Measurements from ENCODE around the gene TESPA1. TPM values are rescaled to one million over a fixed set of nuclear protein-coding genes. Genes with fewer than 3 reads are reported as not detected.

Gene TESPA1
- total and polyA plus RNA-seq, 2 of the 8 experiments (the other 6 are each of a cell fraction or from before 2014, with no cell fraction given) = not detected

- no peaks in the 10 kb centered on the region for H4K20me1 ChIP-seq (replicated peaks in 1 of 2; ENCODE audit: control insufficient read depth in 1 of 2, insufficient read depth in 2 of 2, low read length in 2 of 2)
- H2AK5ac ChIP-seq (ENCODE audit: low read depth, low read length) = no peak overlapping the region
- peaks cover 5 to 6% of the 10 kb centered on the region in 2 experiments; a peak in 1 of 4 replicates for H3K9me3 ChIP-seq (ENCODE audit: insufficient read depth in 2 of 2, low read depth in 1 of 2, low read length in 1 of 2)
- H2AFZ ChIP-seq (ENCODE audit: low read length) = no peak overlapping the region
- ChIA-PET POLR2A (ENCODE audit: partially characterized antibody) (no interaction called here), CTCF (ENCODE audit: partially characterized antibody) (interaction anchor here (1.2 kb wide), 1 partner anchor 25 kb away, joined by 3 read pairs; no protein-coding TSS in a partner anchor)
- DNase-seq (ENCODE audit: low read depth in 1 of 2, low spot score in 2 of 2) (no peak), FAIRE-seq (no peak)
- H4K8ac ChIP-seq (ENCODE audit: extremely low read depth, insufficient read depth, low read length) = no peak overlapping the region
- H3K23ac ChIP-seq (ENCODE audit: insufficient read length) = no peak overlapping the region
- no peak overlapping the region for H2BK5ac ChIP-seq (ENCODE audit: low read depth, low read length)
- H3K4ac ChIP-seq (replicated peaks; ENCODE audit: insufficient read length, low read depth, low read length) = no peak overlapping the region
- no peak overlapping the region for H2BK15ac ChIP-seq (ENCODE audit: low read length)
- H3K4me1 ChIP-seq (replicated peaks in 1 of 4; ENCODE audit: control insufficient read depth in 3 of 4, insufficient read depth in 4 of 4, low read length in 3 of 4) = no peaks in the 10 kb centered on the region
- no peak overlapping the region for H3K56ac ChIP-seq (replicated peaks; ENCODE audit: insufficient read length, low read depth, low read length)
- 92% methylated on average over 1 of the region's 1 CpG; no CpG with 5 or more reads in 1 of the 2 experiments for WGBS, 2 experiments (ENCODE audit: extremely low coverage in 1 of 2, insufficient coverage in 1 of 2, insufficient read length in 1 of 2, insufficient replicate concordance in 2 of 2, low coverage in 1 of 2, low lambda C conversion rate in 2 of 2, missing lambda C conversion rate in 1 of 2)
- no peak overlapping the region for H4K91ac ChIP-seq (replicated peaks; ENCODE audit: insufficient read length, low read length)
- H3K4me3 ChIP-seq (ENCODE audit: extremely low read depth in 1 of 4, insufficient read depth in 2 of 4, low read depth in 3 of 4, low read length in 4 of 4) = no peak overlapping the region
- no peaks in the 10 kb centered on the region for H3K79me2 ChIP-seq (ENCODE audit: control insufficient read depth in 1 of 2, insufficient read depth in 2 of 2, low read length in 2 of 2)
- H3K9ac ChIP-seq (replicated peaks in 1 of 4; ENCODE audit: extremely low read depth in 1 of 4, low read depth in 3 of 4, low read length in 3 of 4) = no peak overlapping the region
- H2BK120ac ChIP-seq (replicated peaks; ENCODE audit: low read depth, low read length) = no peak overlapping the region
- H3K27ac ChIP-seq (ENCODE audit: low read depth, low read length) = no peak overlapping the region
- H3K36me3 ChIP-seq (ENCODE audit: control insufficient read depth in 2 of 4, insufficient read depth in 4 of 4, low read length in 3 of 4) = no peaks in the 10 kb centered on the region
- no peak overlapping the region for H2BK20ac ChIP-seq (ENCODE audit: low read length)
- no peaks in the 10 kb centered on the region for H3K23me2 ChIP-seq (ENCODE audit: low read depth, low read length)
- no peak overlapping the region for H2BK12ac ChIP-seq (ENCODE audit: low read depth, low read length)
- H3K18ac ChIP-seq (ENCODE audit: extremely low read depth, low read length) = no peak overlapping the region
- H4K5ac ChIP-seq (ENCODE audit: insufficient read length, low read depth, low read length) = no peak overlapping the region
- no peak overlapping the region for H3K14ac ChIP-seq (ENCODE audit: insufficient read length)
- no peaks in the 10 kb centered on the region; a peak in 1 of 7 replicates for H3K27me3 ChIP-seq (replicated peaks in 1 of 4; ENCODE audit: control insufficient read depth in 3 of 4, extremely low read depth in 1 of 4, insufficient read depth in 3 of 4, low read length in 3 of 4)
- H3K4me2 ChIP-seq (ENCODE audit: insufficient read depth in 1 of 2, low read depth in 2 of 2, low read length in 2 of 2) = no peak overlapping the region
- no peaks in the 10 kb centered on the region for H3K79me1 ChIP-seq (ENCODE audit: low read depth, low read length)
- TF ChIP-seq MAFK (IDR thresholded peaks at IDR 0.05; ENCODE audit: low read depth, low read length) (no peak), ASH2L (IDR thresholded peaks at IDR 0.05; ENCODE audit: low read length) (no peak), BRCA1 (IDR thresholded peaks at IDR 0.05; ENCODE audit: low read depth, low read length) (no peak), SP4 (IDR thresholded peaks at IDR 0.05; ENCODE audit: low read length) (no peak), NANOG (IDR thresholded peaks at IDR 0.05; ENCODE audit: insufficient read depth, low read depth, low read length, poor library complexity, severe bottlenecking) (no peak), RXRA (IDR thresholded peaks at IDR 0.05; ENCODE audit: insufficient read depth, low read depth, low read length) (no peak), CBX8 (IDR thresholded peaks at IDR 0.05; ENCODE audit: borderline replicate concordance, low read depth, low read length) (no peak), USF2 (IDR thresholded peaks at IDR 0.05; ENCODE audit: low read length) (no peak), KDM1A (IDR thresholded peaks at IDR 0.05; ENCODE audit: borderline replicate concordance, low read length) (no peak), RAD21 (IDR thresholded peaks at IDR 0.05 in 1 of 2, conservative IDR thresholded peaks at IDR 0.05 in 1 of 2; ENCODE audit: low read depth in 2 of 2, low read length in 2 of 2) (no peak), NRF1 (IDR thresholded peaks at IDR 0.05; ENCODE audit: low read depth, low read length) (no peak), HDAC2 (IDR thresholded peaks at IDR 0.05; ENCODE audit: borderline replicate concordance in 1 of 2, low read depth in 2 of 2, low read length in 2 of 2) (no peak), BCL11A (IDR thresholded peaks at IDR 0.05; ENCODE audit: low read depth in 2 of 2, low read length in 2 of 2) (no peak)
Observed at GRCh38 chr12:54933376-54933775, 51.2 kb downstream of the TESPA1 start.
